GM21723 (cell line): ENCODE measurements around the gene UBE2E3.

Experiments used
- ATAC-seq: cut with Tn5 transposase; IDR thresholded peaks from one replicate; pipeline ENCODE4 v1.9.1; 2021; ENCODE audit warnings: mild to moderate bottlenecking, moderate library complexity; ENCODE audit not compliant: unreplicated experiment

Gene UBE2E3

GRCh38 chr2:180980106-180980942, at the start of gene UBE2E3:
TSS of gene UBE2E3 (plus strand) at chr2:180980605. CDS start at chr2:180982043, 1,438 bp downstream.
- peak; percentile 76 for ATAC-seq

- ATAC-seq, result no peak
These were observed 48.6 kb upstream of the UBE2E3 start for GRCh38 chr2:180931841-180932240.

- ATAC-seq, result no peak
These were observed 47.1 kb upstream of the UBE2E3 start for GRCh38 chr2:180933332-180933731.

- no peak for ATAC-seq
These were observed 45.5 kb upstream of the UBE2E3 start for GRCh38 chr2:180934911-180935310.

GRCh38 chr2:180937480-180937879, 42.9 kb upstream of the UBE2E3 start:
- peak; percentile 86 for ATAC-seq

GRCh38 chr2:180938451-180938850, 42.0 kb upstream of the UBE2E3 start:
- peak; percentile 50 for ATAC-seq

- ATAC-seq, result no peak
These were observed 37.1 kb upstream of the UBE2E3 start for GRCh38 chr2:180943275-180943674.

GRCh38 chr2:180944372-180944771, 36.0 kb upstream of the UBE2E3 start:
- ATAC-seq, result no peak

- ATAC-seq, result no peak
These were observed 33.2 kb upstream of the UBE2E3 start for GRCh38 chr2:180947208-180947689.

- ATAC-seq, result no peak
These were observed 30.5 kb upstream of the UBE2E3 start for GRCh38 chr2:180949896-180950295.

- ATAC-seq, result no peak
These were observed 28.3 kb upstream of the UBE2E3 start for GRCh38 chr2:180952082-180952481.

GRCh38 chr2:180952731-180953336, 27.6 kb upstream of the UBE2E3 start:
- no peak for ATAC-seq

GRCh38 chr2:180953550-180953949, 26.9 kb upstream of the UBE2E3 start:
- ATAC-seq, result no peak

- ATAC-seq, result no peak
These were observed 25.3 kb upstream of the UBE2E3 start for GRCh38 chr2:180955101-180955500.

- ATAC-seq, result no peak
These were observed 20.6 kb upstream of the UBE2E3 start for GRCh38 chr2:180959787-180960186.

GRCh38 chr2:180960982-180961381, 19.4 kb upstream of the UBE2E3 start:
- ATAC-seq, result no peak

- no peak for ATAC-seq
These were observed 17.6 kb upstream of the UBE2E3 start for GRCh38 chr2:180962727-180963314.

- no peak for ATAC-seq
These were observed 14.0 kb upstream of the UBE2E3 start for GRCh38 chr2:180966378-180966777.

- no peak for ATAC-seq
These were observed 11.3 kb upstream of the UBE2E3 start for GRCh38 chr2:180969124-180969523.

- ATAC-seq, result no peak
These were observed 10.4 kb upstream of the UBE2E3 start for GRCh38 chr2:180970016-180970415.

GRCh38 chr2:180971811-180972210, 8.6 kb upstream of the UBE2E3 start:
- ATAC-seq, result no peak

- no peak for ATAC-seq
These were observed 4.8 kb upstream of the UBE2E3 start for GRCh38 chr2:180975585-180975984.
